ENCODE measurements around the gene RDH11. TPM values are rescaled to one million over a fixed set of nuclear protein-coding genes. Genes with fewer than 3 reads are reported as not detected.
"Not testable (repeated sequence)": the region's sequence is repeated elsewhere in the genome, so short reads cannot be mapped to it uniquely, and the experiment has no call there.

RDH11 gene
- polyA plus RNA-seq, 1 experiment, result 80.3 TPM

DNA sequence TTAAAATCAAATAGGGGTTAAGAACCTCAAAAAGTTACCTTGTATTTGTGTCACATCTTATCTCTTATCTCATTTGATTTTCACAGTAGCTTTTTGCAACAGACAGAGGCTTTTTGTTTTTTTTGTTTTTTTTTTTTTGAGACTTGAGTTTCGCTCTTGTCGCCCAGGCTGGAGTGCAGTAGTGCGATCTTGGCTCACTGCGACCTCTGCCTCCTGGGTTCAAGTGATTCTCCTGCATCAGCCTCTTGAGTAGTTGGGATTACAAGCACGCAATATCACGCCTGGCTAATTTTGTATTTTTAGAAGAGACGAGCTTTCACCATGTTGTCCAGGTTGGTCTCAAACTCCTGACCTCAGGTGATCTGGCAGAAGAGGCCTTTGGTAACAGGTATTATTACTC, 31.8 kb upstream of the RDH11 start:
- TF ChIP-seq, protein P1, sequence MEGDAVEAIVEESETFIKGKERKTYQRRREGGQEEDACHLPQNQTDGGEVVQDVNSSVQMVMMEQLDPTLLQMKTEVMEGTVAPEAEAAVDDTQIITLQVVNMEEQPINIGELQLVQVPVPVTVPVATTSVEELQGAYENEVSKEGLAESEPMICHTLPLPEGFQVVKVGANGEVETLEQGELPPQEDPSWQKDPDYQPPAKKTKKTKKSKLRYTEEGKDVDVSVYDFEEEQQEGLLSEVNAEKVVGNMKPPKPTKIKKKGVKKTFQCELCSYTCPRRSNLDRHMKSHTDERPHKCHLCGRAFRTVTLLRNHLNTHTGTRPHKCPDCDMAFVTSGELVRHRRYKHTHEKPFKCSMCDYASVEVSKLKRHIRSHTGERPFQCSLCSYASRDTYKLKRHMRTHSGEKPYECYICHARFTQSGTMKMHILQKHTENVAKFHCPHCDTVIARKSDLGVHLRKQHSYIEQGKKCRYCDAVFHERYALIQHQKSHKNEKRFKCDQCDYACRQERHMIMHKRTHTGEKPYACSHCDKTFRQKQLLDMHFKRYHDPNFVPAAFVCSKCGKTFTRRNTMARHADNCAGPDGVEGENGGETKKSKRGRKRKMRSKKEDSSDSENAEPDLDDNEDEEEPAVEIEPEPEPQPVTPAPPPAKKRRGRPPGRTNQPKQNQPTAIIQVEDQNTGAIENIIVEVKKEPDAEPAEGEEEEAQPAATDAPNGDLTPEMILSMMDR (IDR thresholded peaks at IDR 0.05; ENCODE audit: insufficient read depth, low read depth, low read length), result no peak
- no peaks in the 10 kb centered on the region for H3K36me3 ChIP-seq (ENCODE audit: control insufficient read depth, insufficient read depth, low read length)
- H3K27me3 ChIP-seq (ENCODE audit: control insufficient read depth, insufficient read depth, low read length), result peaks cover 17% of the 10 kb centered on the region
- DNase-seq (ENCODE audit: low read depth), result no peak
- CTCF ChIA-PET, result interaction anchor here (0.9 to 1.9 kb wide), 2 partner anchors 23 to 300 kb away, joined by 4 read pairs; no protein-coding TSS in a partner anchor
- no peak overlapping the region for H3K4me3 ChIP-seq (ENCODE audit: low read depth, low read length)
- POLR2A ChIA-PET, result no interaction called here

DNA sequence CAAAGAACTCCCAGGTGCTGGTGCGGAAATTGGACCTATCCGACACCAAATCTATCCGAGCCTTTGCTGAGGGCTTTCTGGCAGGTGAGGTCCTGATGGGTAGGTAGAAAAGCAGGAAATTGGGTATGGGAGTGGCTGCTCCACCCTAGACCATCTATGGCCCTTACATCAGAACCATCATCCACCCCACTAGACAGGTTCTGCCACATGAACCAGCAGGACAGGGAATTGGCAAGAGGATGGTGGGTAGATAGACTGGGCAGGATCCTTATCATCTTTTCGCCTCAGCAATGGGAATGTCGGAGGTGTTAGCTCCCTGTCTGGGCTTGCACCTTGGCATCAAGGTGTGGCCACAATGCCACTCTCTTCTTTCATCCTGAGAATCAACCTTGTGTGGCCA, 29.6 kb upstream of the RDH11 start:
- TF ChIP-seq, protein P1 (IDR thresholded peaks at IDR 0.05; ENCODE audit: insufficient read depth, low read depth, low read length), result no peak
- DNase-seq (ENCODE audit: low read depth), result no peak
- Histone ChIP-seq H3K27me3 (ENCODE audit: control insufficient read depth, insufficient read depth, low read length) (peaks cover 23% of the 10 kb centered on the region), H3K36me3 (ENCODE audit: control insufficient read depth, insufficient read depth, low read length) (no peaks in the 10 kb centered on the region), H3K4me3 (ENCODE audit: low read depth, low read length) (no peak overlapping the region)
- ChIA-PET POLR2A (no interaction called here), CTCF (no interaction called here)

DNA sequence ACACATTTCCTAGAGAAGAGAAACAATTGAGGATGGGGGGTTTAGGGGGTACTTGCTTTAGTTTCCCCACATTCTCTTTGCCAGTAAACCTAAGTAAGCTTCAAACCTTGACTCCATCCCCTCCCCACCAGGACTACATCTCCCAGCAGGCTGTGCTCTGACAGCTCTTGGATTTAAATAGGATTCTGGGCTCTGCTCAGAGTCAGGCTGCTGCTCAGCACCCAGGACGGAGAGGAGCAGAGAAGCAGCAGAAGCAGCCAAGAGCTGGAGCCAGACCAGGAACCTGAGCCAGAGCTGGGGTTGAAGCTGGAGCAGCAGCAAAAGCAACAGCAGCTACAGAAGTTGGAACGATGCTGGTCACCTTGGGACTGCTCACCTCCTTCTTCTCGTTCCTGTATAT, 26.7 kb upstream of the RDH11 start:
- TF ChIP-seq, protein P1 (IDR thresholded peaks at IDR 0.05; ENCODE audit: insufficient read depth, low read depth, low read length), result no peak
- POLR2A ChIA-PET, result no interaction called here
- no peaks in the 10 kb centered on the region for H3K36me3 ChIP-seq (ENCODE audit: control insufficient read depth, insufficient read depth, low read length)
- H3K27me3 ChIP-seq (ENCODE audit: control insufficient read depth, insufficient read depth, low read length), result peaks cover 15% of the 10 kb centered on the region
- H3K4me3 ChIP-seq (ENCODE audit: low read depth, low read length), result no peak overlapping the region
- CTCF ChIA-PET, result interaction anchor here (0.7 to 4.4 kb wide), 5 partner anchors 8 to 151 kb away, joined by 3 to 14 read pairs (median 4); no protein-coding TSS in a partner anchor
- DNase-seq (ENCODE audit: low read depth), result no peak

DNA sequence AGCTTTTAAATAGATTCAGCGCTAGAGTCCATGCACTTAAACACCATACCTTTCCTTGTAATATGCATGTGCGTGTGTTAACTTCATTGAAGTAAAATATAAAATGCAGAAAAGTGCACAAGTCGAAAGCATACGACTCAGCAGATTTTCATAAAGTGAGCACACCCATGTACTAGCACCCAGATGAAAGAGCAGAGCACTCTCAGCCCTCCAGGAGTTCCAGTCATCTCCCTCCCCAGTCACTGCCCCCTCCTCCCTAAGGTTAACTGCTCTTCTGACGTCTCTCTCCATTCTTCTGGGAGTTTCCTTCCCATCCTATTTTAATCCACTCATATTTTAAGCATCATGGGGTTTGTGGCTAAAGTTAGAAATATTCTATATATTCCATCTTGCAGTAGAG, 26.3 kb upstream of the RDH11 start:
- CTCF ChIA-PET, result interaction anchor here (0.7 to 4.4 kb wide), 5 partner anchors 8 to 151 kb away, joined by 3 to 14 read pairs (median 4); no protein-coding TSS in a partner anchor
- TF ChIP-seq, protein P1 (IDR thresholded peaks at IDR 0.05; ENCODE audit: insufficient read depth, low read depth, low read length), result no peak
- Histone ChIP-seq H3K4me3 (ENCODE audit: low read depth, low read length) (no peak overlapping the region), H3K27me3 (ENCODE audit: control insufficient read depth, insufficient read depth, low read length) (peaks cover 14% of the 10 kb centered on the region), H3K36me3 (ENCODE audit: control insufficient read depth, insufficient read depth, low read length) (no peaks in the 10 kb centered on the region)
- DNase-seq (ENCODE audit: low read depth), result no peak
- POLR2A ChIA-PET, result no interaction called here

DNA sequence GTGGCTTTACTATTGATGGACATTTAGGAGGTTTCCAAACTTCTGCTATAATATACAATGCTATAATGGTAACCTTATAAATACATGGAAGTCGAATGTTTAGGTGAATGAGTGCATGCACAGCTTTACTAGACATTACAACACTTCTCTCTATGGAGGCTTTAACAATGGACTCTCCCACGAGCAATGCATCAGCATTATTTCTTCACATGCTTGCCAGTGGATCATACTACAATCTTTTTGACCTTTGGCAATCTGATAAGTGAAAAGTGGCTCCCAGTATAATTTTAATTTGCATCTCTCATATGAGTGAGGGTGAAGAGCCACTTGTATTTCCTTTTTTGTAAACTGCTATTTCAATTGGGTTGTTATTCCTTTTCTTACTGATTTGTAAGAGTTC, 24.3 kb upstream of the RDH11 start:
- Histone ChIP-seq H3K4me3 (ENCODE audit: low read depth, low read length) (no peak overlapping the region), H3K36me3 (ENCODE audit: control insufficient read depth, insufficient read depth, low read length) (no peaks in the 10 kb centered on the region), H3K27me3 (ENCODE audit: control insufficient read depth, insufficient read depth, low read length) (peaks cover 9% of the 10 kb centered on the region)
- ChIA-PET POLR2A (no interaction called here), CTCF (interaction anchor here (4.4 kb wide), 1 partner anchor 15 kb away, joined by 14 read pairs; no protein-coding TSS in a partner anchor)
- DNase-seq (ENCODE audit: low read depth), result no peak
- TF ChIP-seq, protein P1 (IDR thresholded peaks at IDR 0.05; ENCODE audit: insufficient read depth, low read depth, low read length), result no peak

DNA sequence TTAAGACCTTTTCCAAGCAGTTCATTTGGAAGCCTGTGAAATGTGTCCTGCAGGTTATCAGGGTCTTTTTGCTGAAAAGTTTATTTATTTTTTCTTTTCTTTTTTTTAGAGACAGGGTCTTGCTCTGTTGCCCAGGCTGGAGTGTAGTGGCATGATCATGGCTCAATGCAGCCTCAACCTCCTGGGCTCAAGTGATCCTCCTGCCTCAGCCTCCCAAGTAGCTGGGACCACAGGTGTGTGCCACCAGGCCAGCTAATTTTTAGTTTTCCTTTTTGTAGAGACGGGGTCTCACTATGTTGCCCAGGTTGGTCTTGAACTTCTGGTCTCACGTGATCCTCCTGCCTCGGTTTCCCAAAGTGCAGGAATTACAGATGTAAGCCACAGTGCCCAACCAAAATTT, 23.8 kb upstream of the RDH11 start:
- DNase-seq (ENCODE audit: low read depth); H3K36me3 ChIP-seq (ENCODE audit: control insufficient read depth, insufficient read depth, low read length); H3K4me3 ChIP-seq (ENCODE audit: low read depth, low read length); POLR2A ChIA-PET; H3K27me3 ChIP-seq (ENCODE audit: control insufficient read depth, insufficient read depth, low read length): not testable (repeated sequence)
- CTCF ChIA-PET, result interaction anchor here (4.4 kb wide), 1 partner anchor 15 kb away, joined by 14 read pairs; no protein-coding TSS in a partner anchor
